ENCODE measurements around the gene AKR1C1.
"Not testable (repeated sequence)": the region's sequence is repeated elsewhere in the genome, so short reads cannot be mapped to it uniquely, and the experiment has no call there.

DNA sequence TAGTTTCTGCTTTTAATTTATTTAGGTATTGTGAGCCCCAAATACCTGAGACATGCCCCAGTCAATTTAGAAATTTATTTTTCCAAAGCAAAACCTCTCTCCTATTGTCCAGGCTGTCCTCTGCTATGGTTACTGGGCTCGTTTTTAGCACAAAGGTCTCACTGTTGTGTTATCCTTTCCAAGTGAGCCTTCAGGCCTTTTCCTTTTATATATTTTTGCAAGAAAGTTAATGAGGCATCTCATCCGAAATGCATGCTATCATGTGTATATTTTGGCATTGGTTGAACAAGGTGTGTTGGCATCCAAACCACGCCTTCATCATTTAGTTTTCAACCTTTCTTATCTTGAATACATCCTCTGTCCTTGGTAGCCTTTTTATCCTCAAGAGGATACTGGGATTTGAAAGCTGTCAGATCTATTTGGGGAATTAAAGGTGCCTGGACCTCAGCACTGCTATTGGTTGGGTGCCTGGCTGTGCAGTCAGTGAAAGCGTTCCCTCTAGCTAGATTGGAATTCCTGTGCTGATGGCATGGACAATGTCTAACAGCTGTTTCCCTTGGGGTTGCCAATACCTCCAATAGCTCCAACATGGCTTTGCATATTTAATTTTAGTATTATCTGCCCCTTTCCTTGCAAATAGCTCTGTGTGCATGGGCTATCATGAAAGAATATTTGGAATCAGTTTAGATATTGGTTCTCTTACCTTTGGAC lies 51.1 kb downstream of the AKR1C1 start:
- TF ChIP-seq, protein P1, sequence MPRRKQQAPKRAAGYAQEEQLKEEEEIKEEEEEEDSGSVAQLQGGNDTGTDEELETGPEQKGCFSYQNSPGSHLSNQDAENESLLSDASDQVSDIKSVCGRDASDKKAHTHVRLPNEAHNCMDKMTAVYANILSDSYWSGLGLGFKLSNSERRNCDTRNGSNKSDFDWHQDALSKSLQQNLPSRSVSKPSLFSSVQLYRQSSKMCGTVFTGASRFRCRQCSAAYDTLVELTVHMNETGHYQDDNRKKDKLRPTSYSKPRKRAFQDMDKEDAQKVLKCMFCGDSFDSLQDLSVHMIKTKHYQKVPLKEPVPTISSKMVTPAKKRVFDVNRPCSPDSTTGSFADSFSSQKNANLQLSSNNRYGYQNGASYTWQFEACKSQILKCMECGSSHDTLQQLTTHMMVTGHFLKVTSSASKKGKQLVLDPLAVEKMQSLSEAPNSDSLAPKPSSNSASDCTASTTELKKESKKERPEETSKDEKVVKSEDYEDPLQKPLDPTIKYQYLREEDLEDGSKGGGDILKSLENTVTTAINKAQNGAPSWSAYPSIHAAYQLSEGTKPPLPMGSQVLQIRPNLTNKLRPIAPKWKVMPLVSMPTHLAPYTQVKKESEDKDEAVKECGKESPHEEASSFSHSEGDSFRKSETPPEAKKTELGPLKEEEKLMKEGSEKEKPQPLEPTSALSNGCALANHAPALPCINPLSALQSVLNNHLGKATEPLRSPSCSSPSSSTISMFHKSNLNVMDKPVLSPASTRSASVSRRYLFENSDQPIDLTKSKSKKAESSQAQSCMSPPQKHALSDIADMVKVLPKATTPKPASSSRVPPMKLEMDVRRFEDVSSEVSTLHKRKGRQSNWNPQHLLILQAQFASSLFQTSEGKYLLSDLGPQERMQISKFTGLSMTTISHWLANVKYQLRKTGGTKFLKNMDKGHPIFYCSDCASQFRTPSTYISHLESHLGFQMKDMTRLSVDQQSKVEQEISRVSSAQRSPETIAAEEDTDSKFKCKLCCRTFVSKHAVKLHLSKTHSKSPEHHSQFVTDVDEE (CRISPR knock-in tag; IDR thresholded peaks at IDR 0.05): not testable (repeated sequence)
- TF ChIP-seq ARNTL (CRISPR knock-in tag; IDR thresholded peaks at IDR 0.05; ENCODE audit: borderline replicate concordance, low read depth); ZNF8 (CRISPR knock-in tag; IDR thresholded peaks at IDR 0.05); PPARA (CRISPR knock-in tag; IDR thresholded peaks at IDR 0.05; ENCODE audit: borderline replicate concordance); GLIS3 (CRISPR knock-in tag; IDR thresholded peaks at IDR 0.05); BACH2 (CRISPR knock-in tag; IDR thresholded peaks at IDR 0.05; ENCODE audit: borderline replicate concordance); SNAI2 (CRISPR knock-in tag; IDR thresholded peaks at IDR 0.05); ZFP30 (CRISPR knock-in tag; IDR thresholded peaks at IDR 0.05); ISL1 (CRISPR knock-in tag; IDR thresholded peaks at IDR 0.05); CSDC2 (CRISPR knock-in tag; IDR thresholded peaks at IDR 0.05): not testable (repeated sequence)
- TF ChIP-seq, protein P2, sequence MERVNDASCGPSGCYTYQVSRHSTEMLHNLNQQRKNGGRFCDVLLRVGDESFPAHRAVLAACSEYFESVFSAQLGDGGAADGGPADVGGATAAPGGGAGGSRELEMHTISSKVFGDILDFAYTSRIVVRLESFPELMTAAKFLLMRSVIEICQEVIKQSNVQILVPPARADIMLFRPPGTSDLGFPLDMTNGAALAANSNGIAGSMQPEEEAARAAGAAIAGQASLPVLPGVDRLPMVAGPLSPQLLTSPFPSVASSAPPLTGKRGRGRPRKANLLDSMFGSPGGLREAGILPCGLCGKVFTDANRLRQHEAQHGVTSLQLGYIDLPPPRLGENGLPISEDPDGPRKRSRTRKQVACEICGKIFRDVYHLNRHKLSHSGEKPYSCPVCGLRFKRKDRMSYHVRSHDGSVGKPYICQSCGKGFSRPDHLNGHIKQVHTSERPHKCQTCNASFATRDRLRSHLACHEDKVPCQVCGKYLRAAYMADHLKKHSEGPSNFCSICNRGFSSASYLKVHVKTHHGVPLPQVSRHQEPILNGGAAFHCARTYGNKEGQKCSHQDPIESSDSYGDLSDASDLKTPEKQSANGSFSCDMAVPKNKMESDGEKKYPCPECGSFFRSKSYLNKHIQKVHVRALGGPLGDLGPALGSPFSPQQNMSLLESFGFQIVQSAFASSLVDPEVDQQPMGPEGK (CRISPR knock-in tag; IDR thresholded peaks at IDR 0.05; ENCODE audit: borderline replicate concordance): not testable (repeated sequence)
- TF ChIP-seq, protein P3, sequence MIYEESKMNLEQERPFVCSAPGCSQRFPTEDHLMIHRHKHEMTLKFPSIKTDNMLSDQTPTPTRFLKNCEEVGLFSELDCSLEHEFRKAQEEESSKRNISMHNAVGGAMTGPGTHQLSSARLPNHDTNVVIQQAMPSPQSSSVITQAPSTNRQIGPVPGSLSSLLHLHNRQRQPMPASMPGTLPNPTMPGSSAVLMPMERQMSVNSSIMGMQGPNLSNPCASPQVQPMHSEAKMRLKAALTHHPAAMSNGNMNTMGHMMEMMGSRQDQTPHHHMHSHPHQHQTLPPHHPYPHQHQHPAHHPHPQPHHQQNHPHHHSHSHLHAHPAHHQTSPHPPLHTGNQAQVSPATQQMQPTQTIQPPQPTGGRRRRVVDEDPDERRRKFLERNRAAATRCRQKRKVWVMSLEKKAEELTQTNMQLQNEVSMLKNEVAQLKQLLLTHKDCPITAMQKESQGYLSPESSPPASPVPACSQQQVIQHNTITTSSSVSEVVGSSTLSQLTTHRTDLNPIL (CRISPR knock-in tag; IDR thresholded peaks at IDR 0.05; ENCODE audit: low read depth): not testable (repeated sequence)
